Central memory CD8-positive, alpha-beta T cell (primary cell): ENCODE data around the gene NOTUM.

Source experiments
- ATAC-seq: fragments of 150-1000 bp; cut with Tn5 transposase; replicated peaks from 2 replicates; pipeline ENCODE4 v1.10.0; 2022; ENCODE audit warnings: mild to moderate bottlenecking, moderate FRiP score, moderate number of reproducible peaks; ENCODE audit not compliant: poor library complexity, severe bottlenecking; ENCODE audit errors: extremely low read depth
- DNase-seq, 2 donors: peaks; one replicate each; pipeline ENCODE4 v3.0.0; 2021; ENCODE audit warnings: low spot score in 2 of 2
- H3K27ac Mint-ChIP-seq: one replicate; pipeline ENCODE4 v1.8.0; 2022; ENCODE audit warnings: low read depth, mild to moderate bottlenecking, moderate library complexity, mixed read lengths
- H3K27me3 Mint-ChIP-seq: one replicate; pipeline ENCODE4 v1.8.0; 2022; ENCODE audit warnings: mixed read lengths
- H3K36me3 Mint-ChIP-seq: one replicate; pipeline ENCODE4 v1.8.0; 2022; ENCODE audit warnings: mild to moderate bottlenecking, moderate library complexity, mixed read lengths; ENCODE audit not compliant: insufficient read depth
- H3K4me1 Mint-ChIP-seq: one replicate; pipeline ENCODE4 v1.8.0; 2022; ENCODE audit warnings: mixed read lengths
- H3K4me3 Mint-ChIP-seq: one replicate; pipeline ENCODE4 v1.8.0; 2022; ENCODE audit warnings: mild to moderate bottlenecking, moderate library complexity, mixed read lengths
- H3K9me3 Mint-ChIP-seq: one replicate; pipeline ENCODE4 v1.8.0; 2022; ENCODE audit warnings: mixed read lengths

NOTUM gene

DNA sequence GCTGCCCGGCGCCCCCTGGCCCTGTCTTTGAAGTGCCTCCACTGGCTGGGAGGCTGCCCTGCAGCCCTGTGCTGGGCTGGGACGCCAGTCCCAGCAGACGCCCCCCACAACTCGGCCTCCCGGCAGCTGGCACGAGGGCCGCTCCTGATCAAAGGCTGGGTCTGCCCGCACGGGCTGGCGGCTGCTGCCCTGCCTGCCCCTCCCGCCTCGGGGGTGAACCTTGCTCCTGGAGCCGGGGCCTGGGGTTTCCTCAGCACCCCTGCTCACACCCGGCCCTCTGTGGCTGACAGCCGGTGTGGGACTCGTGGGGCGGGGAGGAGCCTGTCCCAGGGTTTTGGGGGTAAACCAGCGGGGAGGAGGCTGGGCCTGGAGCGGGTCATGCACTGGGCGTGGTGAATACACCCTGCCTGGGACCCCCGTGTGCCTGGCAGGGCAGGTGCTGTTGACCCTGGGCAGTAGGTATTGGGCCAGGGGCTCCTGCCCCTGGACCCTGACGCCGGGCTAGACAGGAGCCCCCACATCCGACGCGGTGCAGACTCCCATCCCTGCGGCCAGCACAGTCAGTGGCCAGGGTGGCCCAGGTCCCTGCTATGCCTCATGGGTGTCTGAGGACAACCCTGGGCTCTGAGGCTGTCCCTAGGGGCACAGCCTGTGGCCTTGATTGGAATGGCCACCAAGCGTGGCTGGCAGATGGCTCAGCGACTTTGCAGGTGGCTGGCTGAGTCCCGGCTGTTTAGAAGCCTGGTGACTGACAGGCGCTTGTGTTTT, 40.0 kb upstream of the NOTUM start:
- no peak overlapping the region for H3K27ac Mint-ChIP-seq
- DNase-seq = no peak
- H3K36me3 Mint-ChIP-seq = peaks cover 3% of the 10 kb centered on the region
- H3K27me3 Mint-ChIP-seq = no peaks in the 10 kb centered on the region
- ATAC-seq = no peak
- H3K4me3 Mint-ChIP-seq = no peak overlapping the region
- no peaks in the 10 kb centered on the region for H3K4me1 Mint-ChIP-seq
- H3K9me3 Mint-ChIP-seq = no peaks in the 10 kb centered on the region

DNA sequence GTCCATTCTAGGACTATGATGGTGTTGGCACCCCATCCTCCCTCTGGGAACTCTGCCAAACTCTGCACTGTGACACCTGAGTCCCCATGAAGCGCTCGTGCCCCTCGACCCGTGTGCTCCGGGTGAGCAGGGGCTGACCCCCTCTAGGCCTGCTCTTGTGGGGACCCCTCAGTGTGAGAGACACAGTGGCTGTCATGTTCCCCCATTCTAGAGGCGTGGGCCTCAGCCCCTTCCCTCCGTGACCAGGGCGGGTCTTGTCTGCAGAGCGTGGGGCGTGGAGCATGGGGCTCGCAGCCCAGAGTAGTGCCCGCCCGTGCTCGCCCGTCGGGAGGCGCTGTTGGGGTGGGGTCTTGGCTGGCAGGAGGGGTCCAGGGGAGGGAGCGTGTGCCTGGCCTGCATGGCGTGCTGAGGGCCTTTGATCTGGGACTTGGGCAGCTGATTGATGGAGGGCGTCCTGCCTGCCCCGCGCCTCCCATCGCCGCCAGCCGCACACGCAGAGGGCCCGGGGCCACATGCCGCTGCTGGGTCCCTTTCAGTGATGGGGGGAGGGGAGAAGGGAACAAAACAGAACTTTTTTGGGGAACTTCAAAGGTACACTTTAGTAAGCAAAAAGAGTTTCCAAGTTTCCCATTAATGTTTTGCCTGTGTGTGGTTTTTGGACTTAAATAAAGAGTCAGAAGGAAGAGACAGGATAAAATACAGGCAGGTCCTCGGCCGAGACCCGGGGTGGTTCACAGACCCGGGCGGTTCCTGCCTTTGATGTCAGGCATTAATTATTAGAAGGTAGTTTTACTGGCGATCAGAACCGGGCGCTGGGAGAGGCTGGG, 39.2 kb upstream of the NOTUM start:
- DNase-seq (no peak), ATAC-seq (no peak)
- Mint-ChIP-seq H3K27me3 (no peaks in the 10 kb centered on the region), H3K36me3 (peaks cover 3% of the 10 kb centered on the region), H3K4me1 (no peaks in the 10 kb centered on the region), H3K27ac (no peak overlapping the region), H3K4me3 (no peak overlapping the region), H3K9me3 (no peaks in the 10 kb centered on the region)

GRCh38 chr17:81999587-81999975, 38.6 kb upstream of the NOTUM start:
- DNase-seq (no peak), ATAC-seq (no peak)
- H3K4me3 Mint-ChIP-seq = no peak overlapping the region
- peaks cover 3% of the 10 kb centered on the region for H3K36me3 Mint-ChIP-seq
- H3K4me1 Mint-ChIP-seq = no peaks in the 10 kb centered on the region
- H3K9me3 Mint-ChIP-seq = no peaks in the 10 kb centered on the region
- H3K27ac Mint-ChIP-seq = no peak overlapping the region
- no peaks in the 10 kb centered on the region for H3K27me3 Mint-ChIP-seq

DNA sequence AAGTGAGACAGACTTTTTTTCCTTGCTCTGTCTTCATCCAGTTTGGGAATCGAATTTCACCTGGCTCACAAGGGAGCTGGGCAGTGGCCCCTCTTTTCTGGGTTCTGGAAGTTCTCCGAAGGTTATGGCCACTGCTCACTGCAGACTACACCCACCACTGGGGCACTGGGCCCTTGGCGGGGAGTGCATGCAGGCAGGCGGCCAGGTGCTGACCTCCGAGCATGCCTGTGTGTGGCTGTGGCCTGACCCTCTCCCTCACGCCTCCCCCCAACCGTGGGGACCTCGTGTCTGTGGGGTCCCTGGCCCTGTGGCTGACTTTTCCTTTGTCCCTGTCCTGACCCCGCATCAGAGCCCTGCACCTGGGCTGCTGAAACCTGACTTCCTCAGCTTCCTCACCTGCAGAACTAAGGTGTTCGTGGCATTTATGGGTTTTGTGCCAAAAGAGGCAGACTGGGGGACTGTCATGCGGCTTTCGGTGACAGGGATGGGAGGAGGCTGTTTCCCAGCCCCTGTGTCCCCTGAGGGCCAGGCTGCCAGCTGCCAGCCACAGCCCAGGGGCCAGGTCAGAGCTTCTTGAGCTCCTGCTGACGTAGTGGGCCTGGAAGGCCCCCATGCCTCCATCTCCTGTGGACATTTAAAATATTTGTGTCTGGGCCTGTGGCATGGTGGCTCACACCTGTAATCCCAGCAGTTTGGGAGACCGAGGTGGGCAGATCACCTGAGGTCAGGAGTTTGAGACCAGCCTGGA, 37.9 kb upstream of the NOTUM start:
- Mint-ChIP-seq H3K4me1 (no peaks in the 10 kb centered on the region), H3K36me3 (peaks cover 6% of the 10 kb centered on the region), H3K9me3 (no peaks in the 10 kb centered on the region), H3K4me3 (no peak overlapping the region), H3K27me3 (no peaks in the 10 kb centered on the region), H3K27ac (no peak overlapping the region)
- DNase-seq (no peak), ATAC-seq (no peak)

DNA sequence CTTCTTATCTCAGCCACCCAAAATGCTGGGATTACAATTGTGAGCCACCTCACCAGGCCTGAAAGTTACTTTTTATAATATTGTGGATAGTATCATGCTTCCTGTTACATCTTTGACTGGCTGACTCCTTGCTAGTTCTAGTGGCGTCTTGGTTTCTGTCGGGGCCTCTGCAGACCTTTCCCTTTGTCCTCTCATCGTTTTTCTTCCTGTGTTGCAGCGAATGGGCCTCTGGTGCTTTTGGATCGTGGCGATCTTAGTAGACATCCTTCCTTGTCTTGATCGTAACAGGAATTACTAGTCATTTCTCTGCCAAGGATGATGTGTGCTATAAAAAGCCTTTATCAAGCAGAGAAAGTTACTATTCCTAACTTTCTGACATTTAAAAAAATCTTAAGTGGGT, 37.2 kb upstream of the NOTUM start:
- Mint-ChIP-seq H3K4me3 (no peak overlapping the region), H3K27me3 (no peaks in the 10 kb centered on the region), H3K27ac (no peak overlapping the region), H3K36me3 (peaks cover 6% of the 10 kb centered on the region), H3K9me3 (no peaks in the 10 kb centered on the region), H3K4me1 (no peaks in the 10 kb centered on the region)
- no peak for ATAC-seq
- no peak for DNase-seq

DNA sequence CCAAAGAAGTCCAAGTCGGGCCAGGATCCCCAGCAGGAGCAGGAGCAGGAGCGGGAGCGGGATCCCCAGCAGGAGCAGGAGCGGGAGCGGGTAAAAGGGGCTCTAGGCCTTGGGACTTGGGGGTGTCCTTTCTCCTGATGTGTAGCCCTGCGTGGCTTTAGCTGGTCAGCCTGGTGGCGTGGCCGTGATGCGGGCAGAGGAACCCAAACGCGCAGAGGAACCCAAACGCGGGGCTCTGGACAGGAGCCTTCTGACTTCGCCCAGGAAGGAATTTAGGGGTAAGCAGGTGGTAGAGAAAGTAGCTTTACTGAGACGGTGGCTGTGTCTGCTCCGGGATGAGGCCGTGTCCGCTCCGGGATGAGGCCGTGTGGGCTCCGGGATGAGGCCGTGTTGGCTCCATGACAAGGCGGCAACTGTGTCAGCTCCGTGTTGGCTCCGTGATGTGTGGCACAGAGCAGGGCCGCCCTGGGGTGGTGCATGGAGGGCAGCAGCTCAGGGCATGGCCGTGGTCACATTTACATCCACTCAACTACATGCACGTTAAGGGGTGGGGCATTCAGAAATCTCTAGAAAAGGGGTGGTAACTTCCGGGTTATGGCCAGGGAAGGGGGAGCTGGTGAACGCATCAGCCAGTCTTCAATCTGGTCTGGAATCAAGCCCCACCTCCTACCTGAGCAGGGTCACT, 35.9 kb upstream of the NOTUM start:
- H3K36me3 Mint-ChIP-seq = peaks cover 6% of the 10 kb centered on the region
- H3K9me3 Mint-ChIP-seq = no peaks in the 10 kb centered on the region
- H3K4me3 Mint-ChIP-seq = no peak overlapping the region
- ATAC-seq (no peak), DNase-seq (no peak)
- H3K27me3 Mint-ChIP-seq = no peaks in the 10 kb centered on the region
- H3K27ac Mint-ChIP-seq = no peak overlapping the region
- no peaks in the 10 kb centered on the region for H3K4me1 Mint-ChIP-seq

- H3K27me3 Mint-ChIP-seq = no peaks in the 10 kb centered on the region
- ATAC-seq (no peak), DNase-seq (no peak)
- no peak overlapping the region for H3K4me3 Mint-ChIP-seq
- H3K9me3 Mint-ChIP-seq = no peaks in the 10 kb centered on the region
- no peaks in the 10 kb centered on the region for H3K4me1 Mint-ChIP-seq
- H3K27ac Mint-ChIP-seq = no peak overlapping the region
- peaks cover 6% of the 10 kb centered on the region for H3K36me3 Mint-ChIP-seq
Measured at GRCh38 chr17:81996232-81996756, 35.3 kb upstream of the NOTUM start.

DNA sequence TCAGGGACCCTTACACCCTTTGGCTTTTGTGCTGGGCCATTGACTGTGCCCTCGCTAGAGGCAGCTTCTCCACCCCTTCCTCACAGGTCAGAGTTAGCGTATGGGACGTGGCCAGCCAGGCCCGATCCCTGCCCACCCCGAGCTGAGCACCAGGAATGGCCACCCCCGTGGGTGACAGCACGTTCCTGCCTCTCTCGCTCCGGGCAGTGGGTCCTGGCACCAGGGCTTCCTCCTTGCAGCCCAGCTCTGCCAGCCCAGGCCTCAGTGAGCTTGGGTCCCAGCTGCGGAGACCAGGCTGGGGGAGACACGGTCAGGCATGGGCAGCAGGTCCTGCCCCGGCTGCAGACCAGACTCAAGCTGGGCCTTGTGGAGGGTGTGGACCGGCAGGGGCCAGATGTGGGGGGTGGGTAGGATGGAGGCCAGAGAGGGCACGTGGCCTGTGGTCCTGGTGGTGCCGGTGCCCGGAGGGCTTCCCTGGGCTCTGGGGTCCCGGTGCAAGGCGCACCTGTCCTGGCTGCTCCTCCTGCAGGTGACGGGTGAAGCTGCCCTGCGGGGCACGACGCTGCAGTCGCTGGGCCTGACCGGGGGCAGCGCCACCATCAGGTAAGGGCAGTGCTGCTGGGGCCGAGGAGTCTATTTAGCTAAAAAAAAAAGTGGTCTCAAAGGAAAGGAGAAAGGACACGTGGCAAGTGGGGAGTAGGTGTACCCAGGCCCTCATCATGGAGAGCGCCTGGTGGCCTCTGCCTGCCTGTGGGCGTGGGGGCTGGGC, 34.7 kb upstream of the NOTUM start:
- no peak for ATAC-seq

GRCh38 chr17:81994593-81995462, 33.8 kb upstream of the NOTUM start:
- Mint-ChIP-seq H3K27me3 (no peaks in the 10 kb centered on the region), H3K4me1 (peaks cover 6% of the 10 kb centered on the region), H3K27ac (no peak overlapping the region), H3K36me3 (peaks cover 8% of the 10 kb centered on the region), H3K9me3 (no peaks in the 10 kb centered on the region), H3K4me3 (no peak overlapping the region)
- no peak for DNase-seq
- no peak for ATAC-seq

More for the DNA sequence above, 34.7 kb upstream of the NOTUM start:
- Mint-ChIP-seq H3K27ac (no peak overlapping the region), H3K9me3 (no peaks in the 10 kb centered on the region), H3K4me1 (peaks cover 3% of the 10 kb centered on the region), H3K27me3 (no peaks in the 10 kb centered on the region), H3K4me3 (no peak overlapping the region), H3K36me3 (peaks cover 6% of the 10 kb centered on the region)
- DNase-seq = no peak

DNA sequence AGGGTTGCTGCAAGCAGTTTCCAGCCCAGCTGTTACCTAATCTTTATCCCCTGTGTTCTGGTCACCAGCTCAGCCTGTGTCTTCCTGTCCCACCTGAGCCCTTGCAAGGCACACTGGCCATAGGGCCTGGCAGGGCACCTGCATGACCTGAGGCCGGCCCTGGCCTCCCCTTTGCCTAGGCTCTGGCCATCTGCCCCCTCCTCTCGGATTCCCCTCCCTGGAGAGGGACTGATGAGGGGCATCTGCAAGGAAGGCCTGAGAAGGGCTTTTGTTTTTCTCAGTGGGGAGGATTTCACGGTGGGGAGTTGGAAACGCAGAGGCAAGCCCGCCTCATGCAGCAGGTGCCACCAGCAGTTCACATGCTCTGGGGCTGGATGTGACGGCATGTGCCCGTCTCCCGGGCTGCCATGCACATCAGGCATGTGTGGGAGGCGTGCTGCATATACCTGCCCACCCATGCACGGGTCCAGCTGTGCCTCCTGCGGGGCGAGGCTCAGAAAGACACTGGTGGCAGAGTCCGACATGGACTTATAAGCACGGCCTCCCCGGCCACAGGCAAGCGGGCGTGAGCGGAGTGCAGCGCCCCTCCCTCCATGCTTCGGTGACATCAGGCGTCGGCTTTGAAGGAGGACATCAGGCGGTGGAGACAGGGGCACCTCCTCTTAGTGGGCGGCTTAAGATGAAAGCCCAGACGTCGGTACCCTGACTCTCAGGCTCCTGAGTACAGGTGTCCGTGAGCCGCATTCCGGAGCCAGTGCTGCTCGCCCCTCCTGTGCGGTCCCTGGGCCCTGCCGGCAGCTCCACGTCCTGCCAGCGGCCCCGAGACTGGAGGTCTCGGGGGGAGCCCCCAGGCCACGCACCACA, 33.0 kb upstream of the NOTUM start:
- ATAC-seq (no peak), DNase-seq (no peak)
- Mint-ChIP-seq H3K27ac (no peak overlapping the region), H3K27me3 (no peaks in the 10 kb centered on the region), H3K36me3 (peaks cover 9% of the 10 kb centered on the region), H3K4me1 (peaks cover 6% of the 10 kb centered on the region), H3K4me3 (no peak overlapping the region), H3K9me3 (no peaks in the 10 kb centered on the region)
